Naive thymus-derived CD4-positive, alpha-beta T cell (primary cell): ENCODE measurements around the gene TMEM271. TPM values are rescaled to one million over a fixed set of nuclear protein-coding genes. Genes with fewer than 3 reads are reported as not detected.

Source experiments
- ATAC-seq: fragments of 150-1000 bp; cut with Tn5 transposase; 2 replicates; pipeline ENCODE4 v1.10.0; 2021; ENCODE audit warnings: mild to moderate bottlenecking, moderate library complexity
- CTCF ChIA-PET: fragments of 350-600 bp; sonication (Branson Sonifier 250); formaldehyde crosslinking; loops from one replicate; lab custom pipeline; 2021; ENCODE audit warnings: antibody characterized with exemption; lab: Charles Lee
- POLR2A ChIA-PET: fragments of 350-600 bp; sonication (Branson Sonifier 250); formaldehyde crosslinking; loops from one replicate; lab custom pipeline; 2021; ENCODE audit warnings: antibody characterized with exemption, inconsistent platforms; lab: Charles Lee
- DNase-seq, 9 donors: peaks; one replicate each; pipeline versions ENCODE4 v3.0.0 to v3.0.0-alpha.2; 2020 to 2022; ENCODE audit warnings: mixed read lengths in 1 of 9
- H3K27ac ChIP-seq: one replicate; pipeline ENCODE4 v1.7.0; 2013; ENCODE audit warnings: mild to moderate bottlenecking, low read depth, low read length, moderate library complexity
- H3K27me3 ChIP-seq, 2 donors: one replicate each; pipeline ENCODE4 v1.7.0; 2013; ENCODE audit warnings: low read length in 2 of 2, mild to moderate bottlenecking in 2 of 2, moderate library complexity in 2 of 2; ENCODE audit not compliant: control insufficient read depth in 2 of 2, insufficient read depth in 2 of 2
- H3K36me3 ChIP-seq, 3 experiments: 1 replicate in 2 of 3; 2 replicates in 1 of 3; pipeline ENCODE4 v1.7.0; 2013; ENCODE audit warnings: low read length in 3 of 3, mild to moderate bottlenecking in 3 of 3, moderate library complexity in 1 of 3; ENCODE audit not compliant: insufficient read depth in 3 of 3, control insufficient read depth in 2 of 3
- H3K4me1 ChIP-seq, 2 donors: one replicate each; pipeline ENCODE4 v1.7.0; 2013; ENCODE audit warnings: low read length in 2 of 2, mild to moderate bottlenecking in 2 of 2, moderate library complexity in 1 of 2; ENCODE audit not compliant: control insufficient read depth in 2 of 2, insufficient read depth in 2 of 2
- H3K4me3 ChIP-seq: 2 replicates; pipeline ENCODE4 v1.7.0; 2013; ENCODE audit warnings: mild to moderate bottlenecking, low read length
- H3K9me3 ChIP-seq, 3 experiments: 1 replicate in 2 of 3; 2 replicates in 1 of 3; pipeline ENCODE4 v1.7.0; 2013; ENCODE audit warnings: low read length in 3 of 3; ENCODE audit not compliant: control insufficient read depth in 2 of 3
- H3K27ac Mint-ChIP-seq, 9 donors: one replicate each; pipeline ENCODE4 v1.8.0; 2020 to 2022; ENCODE audit warnings: mixed read lengths in 9 of 9, mild to moderate bottlenecking in 8 of 9, moderate library complexity in 5 of 9, inconsistent platforms in 2 of 9
- H3K27me3 Mint-ChIP-seq, 5 donors: one replicate each; pipeline ENCODE4 v1.8.0; 2021 to 2022; ENCODE audit warnings: mixed read lengths in 5 of 5, mild to moderate bottlenecking in 1 of 5
- H3K36me3 Mint-ChIP-seq, 5 donors: one replicate each; pipeline ENCODE4 v1.8.0; 2020 to 2022; ENCODE audit warnings: mixed read lengths in 5 of 5, mild to moderate bottlenecking in 3 of 5, inconsistent platforms in 1 of 5
- H3K4me1 Mint-ChIP-seq, 7 donors: one replicate each; pipeline ENCODE4 v1.8.0; 2020 to 2022; ENCODE audit warnings: mixed read lengths in 7 of 7, mild to moderate bottlenecking in 3 of 7, inconsistent platforms in 1 of 7
- H3K4me3 Mint-ChIP-seq, 10 donors: one replicate each; pipeline ENCODE4 v1.8.0; 2020 to 2022; ENCODE audit warnings: mild to moderate bottlenecking in 10 of 10, mixed read lengths in 10 of 10, moderate library complexity in 6 of 10, inconsistent platforms in 2 of 10
- H3K9me3 Mint-ChIP-seq, 11 donors: one replicate each; pipeline ENCODE4 v1.8.0; 2020 to 2022; ENCODE audit warnings: mixed read lengths in 11 of 11, mild to moderate bottlenecking in 4 of 11, inconsistent platforms in 1 of 11, moderate library complexity in 1 of 11
- intact Hi-C, 2 donors: fragments of 100-400 bp; cut with micrococcal nuclease; formaldehyde crosslinking; loops; one replicate each; pipeline ENCODE4 v1.15.1; 2023
- polyA plus RNA-seq, 2 donors: library from polyadenylated mRNA; unstranded; fragments of 300-500 nt; fragmentation: Illumina TruSeq; gene quantifications; one replicate each; pipeline ENCODE4 v1.2.3, GENCODE V29; 2021
- total RNA-seq, 6 experiments: library from RNA in 5 of 6; stranded (reverse) in 5 of 6; gene quantifications; 1 replicate in 5 of 6; 2 replicates in 1 of 6; pipeline ENCODE4 v1.2.3 and lab custom pipeline; 2021 to 2026

Gene TMEM271
- total and polyA plus RNA-seq, 7 experiments from 2014 or later = not detected

DNA sequence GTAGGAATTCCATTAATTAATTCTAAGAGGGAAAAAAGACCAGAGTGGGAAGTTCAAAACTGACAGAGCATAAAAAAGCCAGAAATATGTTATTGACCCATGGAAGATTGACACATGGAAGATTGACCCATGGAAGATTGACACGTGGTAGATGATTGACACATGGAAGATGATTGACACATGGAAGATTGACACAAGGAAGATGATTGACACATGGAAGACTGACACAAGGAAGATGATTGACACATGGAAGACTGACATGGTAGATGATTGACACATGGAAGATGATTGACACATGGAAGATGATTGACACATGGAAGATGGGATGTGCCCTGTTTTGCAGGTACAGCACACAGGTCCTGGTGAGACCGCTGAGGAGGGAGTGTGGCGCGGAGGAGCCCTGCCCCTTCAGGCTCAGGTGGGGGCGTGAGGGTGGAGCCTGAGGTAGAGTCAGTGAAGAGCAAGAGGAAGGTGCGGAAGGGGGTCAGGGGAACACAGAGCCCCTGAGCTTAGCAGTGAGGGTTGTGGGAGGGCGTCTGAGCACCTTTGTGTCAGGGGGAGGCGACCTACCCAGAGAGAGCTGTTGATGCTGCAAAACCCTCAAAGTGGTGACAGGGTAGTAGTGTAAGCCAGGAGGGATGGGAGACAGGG, 33.4 kb upstream of the TMEM271 start:
- Mint-ChIP-seq H3K27me3 (peaks cover 2 to 38% (median 18%) of the 10 kb centered on the region in 5 donors), H3K27ac (no peak overlapping the region), H3K9me3 (peaks cover 0 to 9% (median 1%) of the 10 kb centered on the region in 11 donors), H3K36me3 (peaks cover 0 to 5% (median 0%) of the 10 kb centered on the region in 5 donors), H3K4me1 (peaks cover 0 to 9% (median 0%) of the 10 kb centered on the region in 7 donors), H3K4me3 (no peak overlapping the region)
- no peak for DNase-seq
- ATAC-seq = no peak
- Histone ChIP-seq H3K36me3 (no peaks in the 10 kb centered on the region), H3K4me1 (no peaks in the 10 kb centered on the region), H3K9me3 (no peaks in the 10 kb centered on the region), H3K4me3 (no peak overlapping the region), H3K27me3 (no peaks in the 10 kb centered on the region), H3K27ac (no peak overlapping the region)
- CTCF ChIA-PET = no interaction called here
- intact Hi-C loops = no loop called here
- POLR2A ChIA-PET = no interaction called here

DNA sequence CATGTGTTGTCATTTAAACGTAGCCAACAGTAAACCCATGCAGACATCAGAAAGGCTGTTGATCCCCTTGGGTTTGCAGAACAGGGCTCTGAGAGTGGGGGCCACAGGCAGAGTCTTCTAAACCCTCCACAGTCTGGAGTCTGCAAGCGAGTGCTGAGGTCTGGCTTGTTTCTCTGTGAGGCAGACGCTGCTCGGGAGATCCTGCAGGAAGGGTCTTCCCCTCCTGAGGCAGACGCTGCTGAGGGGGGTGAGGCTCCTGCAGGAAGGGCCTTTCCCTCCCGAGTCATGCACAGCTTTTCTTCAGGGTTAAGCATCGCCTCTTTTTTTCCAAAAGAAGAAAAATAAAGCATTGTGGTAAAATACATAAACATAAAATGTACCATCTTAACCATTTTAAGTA, 32.1 kb upstream of the TMEM271 start:
- Histone ChIP-seq H3K27ac (no peak overlapping the region), H3K27me3 (no peaks in the 10 kb centered on the region), H3K36me3 (no peaks in the 10 kb centered on the region), H3K4me1 (no peaks in the 10 kb centered on the region), H3K9me3 (no peaks in the 10 kb centered on the region), H3K4me3 (no peak overlapping the region)
- H3K4me1 Mint-ChIP-seq = peaks cover 0 to 15% (median 5%) of the 10 kb centered on the region in 7 donors
- H3K36me3 Mint-ChIP-seq = peaks cover 0 to 5% (median 0%) of the 10 kb centered on the region in 5 donors
- H3K27ac Mint-ChIP-seq = no peak overlapping the region
- ChIA-PET CTCF (no interaction called here), POLR2A (no interaction called here)
- H3K9me3 Mint-ChIP-seq = peaks cover 0 to 9% (median under 1%) of the 10 kb centered on the region in 11 donors
- no peak overlapping the region for H3K4me3 Mint-ChIP-seq
- intact Hi-C loops = no loop called here
- H3K27me3 Mint-ChIP-seq = peaks cover 0 to 33% (median 18%) of the 10 kb centered on the region in 5 donors
- DNase-seq (no peak), ATAC-seq (no peak)

- H3K27me3 Mint-ChIP-seq = peaks cover 0 to 36% (median 31%) of the 10 kb centered on the region in 5 donors
- ATAC-seq = no peak
- POLR2A ChIA-PET = no interaction called here
These were observed 29.8 kb upstream of the TMEM271 start for GRCh38 chr4:605702-606425.

DNA sequence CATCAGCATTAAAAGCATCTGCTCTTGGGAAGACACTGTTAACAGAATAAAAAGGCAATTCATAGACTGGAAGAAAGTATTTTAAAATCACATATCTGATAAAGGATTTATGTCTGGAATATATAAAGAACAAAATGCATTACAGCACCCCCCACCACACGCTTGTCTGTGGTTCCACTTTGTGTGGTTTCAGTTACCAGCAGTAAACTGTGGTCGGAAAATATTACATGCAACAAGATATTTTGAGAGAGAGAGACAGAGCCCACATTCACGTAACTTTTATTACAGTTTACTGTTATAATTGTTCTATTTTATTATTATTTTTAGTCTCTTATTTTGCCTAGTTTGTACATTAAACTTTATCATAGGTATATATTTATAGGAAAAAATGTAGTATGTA, 28.0 kb upstream of the TMEM271 start:
- CTCF ChIA-PET = no interaction called here
- H3K27me3 ChIP-seq = no peaks in the 10 kb centered on the region
- peaks cover 0 to 5% (median 0%) of the 10 kb centered on the region in 11 donors for H3K9me3 Mint-ChIP-seq
- peaks cover 0 to 24% (median 21%) of the 10 kb centered on the region in 5 donors for H3K27me3 Mint-ChIP-seq
- H3K36me3 Mint-ChIP-seq = peaks cover 0 to 4% (median 0%) of the 10 kb centered on the region in 5 donors
- no peak overlapping the region for H3K27ac Mint-ChIP-seq
- no peaks in the 10 kb centered on the region for H3K9me3 ChIP-seq
- H3K4me3 ChIP-seq = no peak overlapping the region
- no peaks in the 10 kb centered on the region for H3K4me1 ChIP-seq
- no peaks in the 10 kb centered on the region for H3K36me3 ChIP-seq
- ATAC-seq (no peak), DNase-seq (peak in 1 of 9 donors; percentile 2)
- POLR2A ChIA-PET = no interaction called here
- H3K4me1 Mint-ChIP-seq = peaks cover 0 to 10% (median 5%) of the 10 kb centered on the region in 7 donors
- intact Hi-C loops = no loop called here
- H3K27ac ChIP-seq = no peak overlapping the region
- no peak overlapping the region for H3K4me3 Mint-ChIP-seq

More at GRCh38 chr4:605702-606425, 29.8 kb upstream of the TMEM271 start:
- Mint-ChIP-seq H3K4me1 (peaks cover 0 to 15% (median 5%) of the 10 kb centered on the region in 7 donors), H3K9me3 (peaks cover 0 to 9% (median 0%) of the 10 kb centered on the region in 11 donors), H3K4me3 (no peak overlapping the region), H3K36me3 (peaks cover 0 to 5% (median 0%) of the 10 kb centered on the region in 5 donors), H3K27ac (no peak overlapping the region)
- CTCF ChIA-PET = no interaction called here
- DNase-seq = no peak
- H3K27me3 ChIP-seq = no peaks in the 10 kb centered on the region
- H3K4me1 ChIP-seq = no peaks in the 10 kb centered on the region
- intact Hi-C loops = no loop called here
- no peak overlapping the region for H3K4me3 ChIP-seq
- H3K36me3 ChIP-seq = no peaks in the 10 kb centered on the region
- no peaks in the 10 kb centered on the region for H3K9me3 ChIP-seq
- H3K27ac ChIP-seq = no peak overlapping the region

DNA sequence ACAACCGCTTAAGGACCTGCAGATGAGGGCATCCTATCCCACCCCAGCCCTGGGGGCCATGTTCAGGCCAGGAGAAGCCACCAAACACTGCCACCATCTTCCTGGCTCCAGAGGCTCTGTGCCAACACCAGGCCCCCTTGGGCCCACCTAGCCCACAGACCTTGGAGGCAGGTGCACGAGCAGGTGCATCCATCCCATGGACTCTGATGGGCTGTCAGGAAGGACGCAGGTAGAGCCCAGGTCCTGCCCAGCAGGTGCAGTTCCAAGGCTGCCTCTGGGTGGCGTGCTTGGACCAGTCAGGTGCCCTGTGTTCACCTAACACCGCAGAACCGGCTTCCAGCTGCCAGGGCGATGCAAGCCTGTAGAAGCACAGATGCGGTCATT, 26.5 kb upstream of the TMEM271 start:
- intact Hi-C loops = no loop called here
- Mint-ChIP-seq H3K36me3 (peaks cover 0 to 5% (median 0%) of the 10 kb centered on the region in 5 donors), H3K4me3 (no peak overlapping the region), H3K9me3 (peaks cover 0 to 5% (median 0%) of the 10 kb centered on the region in 11 donors), H3K27ac (no peak overlapping the region), H3K27me3 (peaks cover 0 to 32% (median 25%) of the 10 kb centered on the region in 5 donors), H3K4me1 (peaks cover 0 to 10% (median 5%) of the 10 kb centered on the region in 7 donors)
- Histone ChIP-seq H3K36me3 (no peaks in the 10 kb centered on the region), H3K4me1 (no peaks in the 10 kb centered on the region), H3K27ac (no peak overlapping the region), H3K9me3 (no peaks in the 10 kb centered on the region), H3K27me3 (no peaks in the 10 kb centered on the region), H3K4me3 (no peak overlapping the region)
- CTCF ChIA-PET = no interaction called here
- POLR2A ChIA-PET = no interaction called here
- DNase-seq (peak in 6 of 9 donors; percentile 11 to 61 (median 42)), ATAC-seq (no peak)

- POLR2A ChIA-PET = no interaction called here
These were observed 25.8 kb upstream of the TMEM271 start for GRCh38 chr4:601612-602558.

More at GRCh38 chr4:601612-602558, 25.8 kb upstream of the TMEM271 start:
- Histone ChIP-seq H3K4me3 (no peak overlapping the region), H3K27me3 (no peaks in the 10 kb centered on the region), H3K27ac (no peak overlapping the region), H3K4me1 (no peaks in the 10 kb centered on the region), H3K9me3 (no peaks in the 10 kb centered on the region), H3K36me3 (no peaks in the 10 kb centered on the region)
- Mint-ChIP-seq H3K9me3 (peaks cover 0 to 8% (median 0%) of the 10 kb centered on the region in 11 donors), H3K27me3 (peaks cover 2 to 32% (median 28%) of the 10 kb centered on the region in 5 donors), H3K4me3 (no peak overlapping the region), H3K4me1 (peaks cover 0 to 10% (median 5%) of the 10 kb centered on the region in 7 donors), H3K27ac (no peak overlapping the region), H3K36me3 (peaks cover 0 to 5% (median 0%) of the 10 kb centered on the region in 5 donors)
- ATAC-seq (no peak), DNase-seq (no peak)
- intact Hi-C loops = no loop called here
- CTCF ChIA-PET = interaction anchor here (0.6 kb wide), 1 partner anchor 9 kb away, joined by 3 read pairs; no protein-coding TSS in a partner anchor
